ENCODE data around the gene MAN1B1.
A peak's percentile ranks its signal among the peaks of the same experiment; 100 is the strongest.

MAN1B1 gene

GRCh38 chr9:137068539-137069507, 18.0 kb upstream of the MAN1B1 start:
- peak; percentile 13 for DNase-seq (ENCODE audit: low spot score)

DNA sequence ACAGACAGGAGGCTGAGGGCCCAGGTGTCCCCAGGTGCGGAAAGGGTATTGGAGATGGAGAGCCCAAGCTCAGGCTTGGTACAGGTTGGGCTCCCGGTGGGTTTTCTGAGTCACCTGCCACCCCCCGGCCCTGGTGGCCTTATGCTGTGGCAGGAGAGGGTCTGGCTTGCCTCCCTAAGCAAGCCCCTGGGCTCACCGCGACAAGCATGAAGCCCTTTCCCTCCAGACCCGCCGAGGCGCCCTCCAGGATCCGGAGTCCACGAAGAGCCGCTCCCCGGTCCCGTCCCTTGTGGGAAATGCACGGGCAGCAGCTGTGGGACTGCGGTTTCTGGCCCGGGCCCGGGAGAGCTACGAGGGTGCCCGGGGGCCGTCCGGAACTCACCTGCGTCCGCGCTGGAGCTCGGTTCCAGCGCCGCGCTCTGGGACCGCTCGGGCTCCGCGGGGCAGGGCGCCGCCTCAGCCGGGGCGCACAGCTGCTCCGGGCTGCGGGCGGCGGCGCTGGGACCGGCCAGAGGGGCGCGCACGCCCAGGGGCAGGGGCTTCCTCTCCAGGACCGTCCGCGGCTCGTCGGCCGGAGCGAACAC, 17.2 kb upstream of the MAN1B1 start:
- no peak for DNase-seq (ENCODE audit: low spot score)

- DNase-seq (ENCODE audit: low spot score): peak; percentile 93
These were observed 16.4 kb upstream of the MAN1B1 start, which contains the start of gene SAPCD2 for GRCh38 chr9:137070201-137070905. TSS of gene SAPCD2 (minus strand) at chr9:137070557. CDS start at chr9:137070460, 97 bp downstream.

GRCh38 chr9:137070906-137071275, 15.9 kb upstream of the MAN1B1 start:
- peak; percentile 97 for DNase-seq (ENCODE audit: low spot score)

GRCh38 chr9:137071282-137071681, 15.5 kb upstream of the MAN1B1 start:
- DNase-seq (ENCODE audit: low spot score): no peak

DNA sequence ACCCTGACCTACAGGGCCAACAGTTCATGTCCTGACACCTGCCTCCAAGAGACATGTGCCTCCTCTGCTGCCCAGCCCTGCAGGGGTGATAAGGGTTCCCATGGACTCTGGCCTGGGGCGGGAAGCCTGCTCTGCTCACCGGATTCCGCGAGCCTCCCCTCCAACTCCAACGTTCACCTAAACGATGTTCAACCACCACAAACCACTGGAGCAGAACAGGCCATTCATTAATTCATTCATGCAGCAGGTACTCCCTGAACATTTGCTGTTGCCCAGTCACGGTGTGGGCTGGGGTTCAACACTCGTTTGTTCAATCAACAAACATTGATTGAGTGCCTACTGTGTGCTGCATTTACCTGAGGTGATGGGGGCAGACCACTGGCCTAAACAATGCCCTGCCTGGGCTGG, 12.8 kb upstream of the MAN1B1 start:
- no peak for DNase-seq (ENCODE audit: low spot score)

DNA sequence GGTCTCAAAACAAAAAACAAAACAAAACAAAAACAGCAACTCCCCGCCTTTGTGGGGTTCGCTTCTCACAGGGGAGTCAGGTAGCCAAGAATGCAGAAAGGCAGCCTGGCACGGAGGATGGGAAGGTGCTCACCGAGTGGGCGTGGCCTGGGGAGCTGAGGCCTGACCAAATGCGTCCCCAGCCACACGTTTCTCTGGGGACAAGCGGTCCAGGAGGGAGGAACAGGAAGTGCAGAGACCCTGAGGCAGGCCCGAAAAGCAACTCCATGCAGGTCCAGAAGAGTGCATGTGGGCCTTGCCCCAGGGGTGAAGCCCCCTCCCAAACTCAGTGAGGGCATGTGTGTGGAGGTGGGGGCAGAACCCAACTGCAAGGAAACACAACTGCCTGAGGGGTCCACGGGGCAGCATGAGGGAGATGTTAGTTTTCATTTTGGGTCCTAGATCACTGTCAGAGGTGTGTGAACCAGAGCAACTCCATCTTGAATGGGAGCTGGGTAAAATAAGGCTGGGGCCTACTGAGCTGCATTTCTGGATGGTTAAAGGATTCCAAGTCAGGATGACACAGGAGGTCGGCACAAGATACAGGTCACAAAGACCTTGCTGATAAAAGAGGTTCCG, 12.0 kb upstream of the MAN1B1 start:
- DNase-seq (ENCODE audit: low spot score): no peak

- no peak for DNase-seq (ENCODE audit: low spot score)
These were observed 11.5 kb upstream of the MAN1B1 start for GRCh38 chr9:137075275-137075775.

GRCh38 chr9:137076636-137077009, 10.2 kb upstream of the MAN1B1 start:
- no peak for DNase-seq (ENCODE audit: low spot score)

GRCh38 chr9:137077010-137077747, 9.6 kb upstream of the MAN1B1 start, which contains the start of gene UAP1L1:
TSS of gene UAP1L1 (plus strand) at chr9:137077517. CDS start at chr9:137077533, 16 bp downstream.
- peak; percentile 80 for DNase-seq (ENCODE audit: low spot score)

GRCh38 chr9:137077758-137078693, 8.8 kb upstream of the MAN1B1 start:
- no peak for DNase-seq (ENCODE audit: low spot score)

- DNase-seq (ENCODE audit: low spot score): no peak
These were observed 7.9 kb upstream of the MAN1B1 start for GRCh38 chr9:137078701-137079400.

DNA sequence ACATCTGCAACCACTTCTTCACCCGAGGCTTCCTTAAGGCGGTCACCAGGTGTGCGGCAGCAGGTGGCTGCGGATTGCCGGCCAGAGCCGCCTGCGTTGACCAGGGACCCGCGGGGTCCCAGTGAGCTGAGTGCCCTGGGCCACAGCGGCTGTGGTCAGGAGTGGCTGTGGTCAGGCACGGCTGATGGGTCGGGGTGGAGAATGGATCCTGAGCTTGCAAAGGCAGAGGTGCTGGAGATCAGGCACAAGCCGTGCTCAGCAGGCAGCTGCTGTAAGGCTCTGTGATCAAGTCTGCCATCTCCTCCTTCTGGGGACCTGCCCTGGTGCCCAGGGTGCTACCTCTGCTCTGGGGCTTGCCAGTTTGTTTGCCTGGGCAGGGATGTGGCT, 7.4 kb upstream of the MAN1B1 start:
- no peak for DNase-seq (ENCODE audit: low spot score)

GRCh38 chr9:137080260-137081122, 6.3 kb upstream of the MAN1B1 start:
- no peak for DNase-seq (ENCODE audit: low spot score)

GRCh38 chr9:137082222-137082924, 4.4 kb upstream of the MAN1B1 start:
- DNase-seq (ENCODE audit: low spot score): no peak

DNA sequence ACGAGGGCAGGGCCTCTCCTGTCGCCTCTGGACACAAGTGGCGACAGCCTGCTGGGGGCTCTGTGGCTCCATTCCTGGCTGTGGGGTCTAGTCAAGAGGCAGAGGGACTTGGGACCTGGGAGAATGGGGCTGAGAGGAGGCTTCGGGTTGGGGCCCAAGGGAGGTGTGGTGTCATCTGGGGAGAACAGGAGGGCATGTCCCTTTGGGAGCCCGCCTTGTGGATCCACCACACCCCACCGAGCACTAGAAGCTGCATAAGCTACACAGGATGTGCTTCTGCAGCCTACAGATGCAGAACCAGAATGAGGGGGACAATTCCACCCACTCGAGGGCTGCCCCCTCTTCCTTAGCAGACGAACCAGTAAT, 3.9 kb upstream of the MAN1B1 start:
- DNase-seq (ENCODE audit: low spot score): no peak

DNA sequence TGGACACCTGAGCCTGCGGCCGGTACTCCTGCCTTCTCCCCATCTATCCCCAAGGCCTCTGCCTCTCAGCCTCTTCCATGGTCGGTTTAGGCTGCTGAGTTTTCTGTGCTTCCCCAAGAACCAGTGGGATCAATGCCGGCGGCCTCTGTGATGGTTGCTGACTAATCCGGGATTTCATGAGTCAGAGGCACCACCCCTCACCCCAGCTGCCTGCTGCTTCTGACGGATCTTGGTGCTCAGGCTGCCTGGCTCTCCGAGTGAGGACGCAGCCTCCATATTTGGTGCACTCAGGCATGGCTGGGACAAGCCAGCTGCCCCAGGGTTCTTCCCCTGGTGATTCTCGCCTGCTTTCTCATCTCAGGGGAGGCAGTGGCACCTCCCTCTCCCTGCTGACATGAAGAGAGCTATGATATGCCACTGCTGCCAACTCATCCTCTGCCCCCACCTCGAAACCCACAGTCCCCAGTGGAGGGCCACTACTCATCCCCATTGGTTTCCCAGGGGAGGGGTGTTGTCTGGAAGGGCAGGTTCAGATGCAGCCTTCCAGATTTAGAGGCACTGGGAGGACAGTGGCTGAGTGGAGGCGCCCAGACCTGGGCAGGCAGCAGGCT, 3.3 kb upstream of the MAN1B1 start:
- no peak for DNase-seq (ENCODE audit: low spot score)

DNA sequence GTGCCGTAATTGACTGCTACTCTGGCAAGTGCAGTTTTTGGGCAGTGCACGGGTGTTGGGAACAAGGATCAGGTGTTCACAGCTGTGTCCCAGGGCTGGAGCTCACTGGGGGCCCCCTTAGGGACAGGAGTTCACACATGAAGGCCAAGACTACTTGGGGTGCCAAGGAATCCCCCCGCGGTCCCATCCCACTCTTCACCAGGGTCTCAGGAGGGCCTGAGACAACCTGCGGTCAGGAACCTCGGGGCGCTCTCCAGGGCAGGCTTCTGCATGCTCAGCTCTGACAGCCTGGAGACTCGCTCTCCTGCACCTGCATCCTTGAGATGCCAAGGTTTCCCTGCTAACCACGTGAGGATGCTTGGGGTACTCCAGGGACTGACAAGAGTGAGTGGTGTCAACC, 2.3 kb upstream of the MAN1B1 start:
- DNase-seq (ENCODE audit: low spot score): no peak

Measured in globus pallidus (tissue), 1 donor.